ENCODE measurements around the gene GNB1L. TPM values are rescaled to one million over a fixed set of nuclear protein-coding genes. Genes with fewer than 3 reads are reported as not detected.

The GNB1L gene
- polyA plus RNA-seq, 3 donors: 3.4 to 6.0 (median 4.8) TPM

GRCh38 chr22:19895160-19895849, 40.6 kb upstream of the GNB1L start:
- no peak overlapping the region for H3K9ac ChIP-seq (ENCODE audit: insufficient read depth, low read length, poor library complexity, severe bottlenecking)
- H3K4me1 ChIP-seq (ENCODE audit: control insufficient read depth in 1 of 2, insufficient read depth in 2 of 2, low read length in 2 of 2): peaks cover 14 to 18% of the 10 kb centered on the region in 2 donors
- H3K9me3 ChIP-seq (replicated peaks in 1 of 2; ENCODE audit: control insufficient read depth in 1 of 2, insufficient read depth in 1 of 2, low read length in 2 of 2): no peaks in the 10 kb centered on the region
- H4K20me1 ChIP-seq (ENCODE audit: insufficient read depth, low read length): peaks cover 14% of the 10 kb centered on the region
- no peak overlapping the region for H3K4me3 ChIP-seq (replicated peaks in 1 of 3; ENCODE audit: low read depth in 2 of 3, low read length in 3 of 3)
- H3K27me3 ChIP-seq (ENCODE audit: control insufficient read depth in 2 of 2, insufficient read depth in 2 of 2, low read length in 2 of 2): no peaks in the 10 kb centered on the region
- WGBS (ENCODE audit: insufficient coverage): 94% methylated on average over 21 of the region's 23 CpGs
- H3K36me3 Mint-ChIP-seq: peaks cover 74 to 91% of the 10 kb centered on the region in 2 donors
- peaks cover 19% of the 10 kb centered on the region for H3K4me1 Mint-ChIP-seq
- peaks cover 60 to 80% of the 10 kb centered on the region in 2 donors for H3K36me3 ChIP-seq (replicated peaks in 1 of 2; ENCODE audit: control insufficient read depth in 1 of 2, insufficient read depth in 2 of 2, low read length in 2 of 2)
- peaks cover 2 to 8% (median 6%) of the 10 kb centered on the region in 3 donors for H3K27me3 Mint-ChIP-seq (ENCODE audit: low read depth in 3 of 3)
- no peak for DNase-seq
- H3K79me2 ChIP-seq (ENCODE audit: insufficient read depth, low read length): no peaks in the 10 kb centered on the region
- no peak overlapping the region for H3K4me2 ChIP-seq (replicated peaks; ENCODE audit: extremely low read depth, low read length, poor library complexity, severe bottlenecking)
- H3K27ac ChIP-seq (ENCODE audit: low read depth in 1 of 2, low read length in 2 of 2): no peak overlapping the region
- peaks cover 0 to 2% (median 0%) of the 10 kb centered on the region in 7 donors for H3K9me3 Mint-ChIP-seq
- no peak overlapping the region for H2AFZ ChIP-seq (ENCODE audit: insufficient read depth, low read depth, low read length, poor library complexity, severe bottlenecking)
- intact Hi-C loops (cut with micrococcal nuclease): no loop called here
- H3K27ac Mint-ChIP-seq: peak overlapping the region in 1 of 7 donors; percentile 52
- H3K4me3 Mint-ChIP-seq: no peak overlapping the region
- TF ChIP-seq CTCF (IDR thresholded peaks at IDR 0.05): no peak

GRCh38 chr22:19893363-19893762, 38.7 kb upstream of the GNB1L start:
- H2AFZ ChIP-seq (ENCODE audit: insufficient read depth, low read depth, low read length, poor library complexity, severe bottlenecking): no peak overlapping the region
- no peak overlapping the region for H3K4me3 ChIP-seq (replicated peaks in 1 of 3; ENCODE audit: low read depth in 2 of 3, low read length in 3 of 3)
- peaks cover 63 to 86% of the 10 kb centered on the region in 2 donors for H3K36me3 Mint-ChIP-seq
- no peak overlapping the region for H3K4me2 ChIP-seq (replicated peaks; ENCODE audit: extremely low read depth, low read length, poor library complexity, severe bottlenecking)
- H3K27ac Mint-ChIP-seq: no peak overlapping the region
- peaks cover 2 to 8% (median 4%) of the 10 kb centered on the region in 3 donors for H3K27me3 Mint-ChIP-seq (ENCODE audit: low read depth in 3 of 3)
- no peak for DNase-seq
- H3K36me3 ChIP-seq (replicated peaks in 1 of 2; ENCODE audit: control insufficient read depth in 1 of 2, insufficient read depth in 2 of 2, low read length in 2 of 2): peaks cover 55 to 61% of the 10 kb centered on the region in 2 donors
- no peak overlapping the region for H3K9ac ChIP-seq (ENCODE audit: insufficient read depth, low read length, poor library complexity, severe bottlenecking)
- no peak for TF ChIP-seq CTCF (IDR thresholded peaks at IDR 0.05)
- peaks cover 0 to 2% (median 0%) of the 10 kb centered on the region in 7 donors for H3K9me3 Mint-ChIP-seq
- H3K4me1 Mint-ChIP-seq: peaks cover 19% of the 10 kb centered on the region
- WGBS (ENCODE audit: insufficient coverage): 99% methylated on average over 14 of the region's 15 CpGs
- H4K20me1 ChIP-seq (ENCODE audit: insufficient read depth, low read length): peaks cover 7% of the 10 kb centered on the region
- no peak overlapping the region for H3K4me3 Mint-ChIP-seq
- no peaks in the 10 kb centered on the region for H3K9me3 ChIP-seq (replicated peaks in 1 of 2; ENCODE audit: control insufficient read depth in 1 of 2, insufficient read depth in 1 of 2, low read length in 2 of 2)
- H3K4me1 ChIP-seq (ENCODE audit: control insufficient read depth in 1 of 2, insufficient read depth in 2 of 2, low read length in 2 of 2): peaks cover 14 to 19% of the 10 kb centered on the region in 2 donors
- H3K79me2 ChIP-seq (ENCODE audit: insufficient read depth, low read length): no peaks in the 10 kb centered on the region
- H3K27ac ChIP-seq (ENCODE audit: low read depth in 1 of 2, low read length in 2 of 2): no peak overlapping the region
- no peaks in the 10 kb centered on the region for H3K27me3 ChIP-seq (ENCODE audit: control insufficient read depth in 2 of 2, insufficient read depth in 2 of 2, low read length in 2 of 2)
- intact Hi-C loops (cut with micrococcal nuclease): no loop called here
